GM19438 (cell line): ENCODE measurements around the gene RAPGEF3.
A peak's percentile ranks its signal among the peaks of the same experiment; 100 is the strongest.

Experiments
- ATAC-seq: cut with Tn5 transposase; IDR thresholded peaks from one replicate; pipeline ENCODE4 v1.9.1; 2021; ENCODE audit warnings: low read depth; ENCODE audit not compliant: unreplicated experiment

RAPGEF3 gene

GRCh38 chr12:47744778-47745436, 13.8 kb downstream of the RAPGEF3 start:
- ATAC-seq: no peak

GRCh38 chr12:47744005-47744651, 14.6 kb downstream of the RAPGEF3 start:
- no peak for ATAC-seq

GRCh38 chr12:47743311-47743860, 15.3 kb downstream of the RAPGEF3 start:
- no peak for ATAC-seq

GRCh38 chr12:47742253-47742825, 16.3 kb downstream of the RAPGEF3 start:
- no peak for ATAC-seq

- no peak for ATAC-seq
Observed at GRCh38 chr12:47741340-47741703, 17.4 kb downstream of the RAPGEF3 start.

- ATAC-seq: peak; percentile 55
Observed at GRCh38 chr12:47740606-47741339, 17.9 kb downstream of the RAPGEF3 start.

- peak; percentile 62 for ATAC-seq
Observed at GRCh38 chr12:47739979-47740378, 18.7 kb downstream of the RAPGEF3 start.

- ATAC-seq: no peak
Observed at GRCh38 chr12:47739297-47739696, 19.4 kb downstream of the RAPGEF3 start.

GRCh38 chr12:47737936-47738594, 20.6 kb downstream of the RAPGEF3 start:
- ATAC-seq: no peak

- ATAC-seq: no peak
Observed at GRCh38 chr12:47736877-47737676, 21.6 kb downstream of the RAPGEF3 start.

GRCh38 chr12:47736216-47736615, 22.5 kb downstream of the RAPGEF3 start:
- ATAC-seq: no peak

- no peak for ATAC-seq
Observed at GRCh38 chr12:47735649-47736048, 23.0 kb downstream of the RAPGEF3 start.

GRCh38 chr12:47734725-47735480, 23.8 kb downstream of the RAPGEF3 start:
- no peak for ATAC-seq

- ATAC-seq: no peak
Observed at GRCh38 chr12:47733142-47733541, 25.5 kb downstream of the RAPGEF3 start.

GRCh38 chr12:47732504-47732903, 26.2 kb downstream of the RAPGEF3 start:
- no peak for ATAC-seq

GRCh38 chr12:47731723-47732122, 27.0 kb downstream of the RAPGEF3 start:
- ATAC-seq: no peak

- ATAC-seq: no peak
Observed at GRCh38 chr12:47730341-47730744, 28.3 kb downstream of the RAPGEF3 start.

- ATAC-seq: no peak
Observed at GRCh38 chr12:47729233-47729632, 29.4 kb downstream of the RAPGEF3 start.

- ATAC-seq: peak; percentile 80
Observed at GRCh38 chr12:47725893-47726292, 32.8 kb downstream of the RAPGEF3 start.
